Measurements from ENCODE around the gene TOMM34. TPM values are rescaled to one million over a fixed set of nuclear protein-coding genes. Genes with fewer than 3 reads are reported as not detected.
A peak's percentile ranks its signal among the peaks of the same experiment; 100 is the strongest.

The TOMM34 gene
- total RNA-seq, 1 donor from 2014 or later = 63.4 TPM

GRCh38 chr20:44936510-44936909, 23.7 kb downstream of the TOMM34 start:
- intact Hi-C loops (cut with micrococcal nuclease) = no loop called here
- no peak for DNase-seq
- Mint-ChIP-seq H3K27me3 (no peaks in the 10 kb centered on the region), H3K27ac (no peak overlapping the region), H3K4me3 (no peak overlapping the region), H3K9me3 (no peaks in the 10 kb centered on the region), H3K4me1 (peaks cover 7% of the 10 kb centered on the region), H3K36me3 (ENCODE audit: low read depth) (peaks cover 62% of the 10 kb centered on the region)

DNA sequence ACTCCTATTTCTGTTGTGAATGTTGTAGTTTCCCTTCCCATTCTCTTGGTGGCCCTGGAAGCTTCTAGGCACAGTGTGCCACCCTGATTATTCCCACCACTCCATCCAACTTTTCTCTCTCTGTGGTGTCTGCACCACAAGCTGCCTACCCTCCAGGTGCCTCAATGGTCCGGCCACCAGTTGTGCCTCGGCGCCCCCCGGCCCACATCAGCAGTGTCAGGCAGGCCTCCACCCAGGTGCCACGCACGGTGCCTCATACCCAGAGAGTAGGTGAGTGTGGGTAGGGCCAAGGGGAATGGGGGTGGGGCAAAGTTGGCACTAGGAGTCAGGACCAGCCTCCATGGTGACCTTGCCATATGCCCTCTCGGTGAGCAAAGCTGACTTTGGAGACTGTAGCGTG, 27.3 kb downstream of the TOMM34 start:
- Mint-ChIP-seq H3K27me3 (no peaks in the 10 kb centered on the region), H3K4me3 (no peak overlapping the region), H3K4me1 (no peaks in the 10 kb centered on the region), H3K9me3 (no peaks in the 10 kb centered on the region), H3K36me3 (ENCODE audit: low read depth) (peaks cover 50% of the 10 kb centered on the region), H3K27ac (no peak overlapping the region)
- DNase-seq = no peak
- intact Hi-C loops (cut with micrococcal nuclease) = no loop called here

DNA sequence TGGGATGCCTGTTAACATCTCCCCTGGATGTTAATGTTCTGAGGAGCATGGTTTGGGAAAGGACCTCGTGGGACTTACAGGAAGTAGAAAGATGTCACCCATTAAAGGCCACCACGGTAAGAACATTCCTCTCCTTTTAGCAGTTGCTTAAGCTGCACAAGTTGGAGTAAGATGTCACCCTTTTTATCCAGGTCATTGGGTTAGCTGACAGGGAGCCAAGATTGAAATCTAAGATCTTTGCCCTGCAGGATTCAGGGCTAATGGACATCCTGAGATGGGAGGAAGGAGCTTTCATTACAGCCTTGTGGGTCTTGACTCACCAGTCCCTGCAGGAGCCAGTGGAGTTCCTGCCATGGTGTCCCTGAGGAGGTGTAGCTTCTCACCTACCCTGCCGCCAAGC, 28.3 kb downstream of the TOMM34 start:
- Mint-ChIP-seq H3K4me1 (no peaks in the 10 kb centered on the region), H3K9me3 (no peaks in the 10 kb centered on the region), H3K36me3 (ENCODE audit: low read depth) (peaks cover 40% of the 10 kb centered on the region), H3K27me3 (no peaks in the 10 kb centered on the region), H3K4me3 (no peak overlapping the region), H3K27ac (no peak overlapping the region)
- DNase-seq = no peak
- intact Hi-C loops (cut with micrococcal nuclease) = no loop called here

DNA sequence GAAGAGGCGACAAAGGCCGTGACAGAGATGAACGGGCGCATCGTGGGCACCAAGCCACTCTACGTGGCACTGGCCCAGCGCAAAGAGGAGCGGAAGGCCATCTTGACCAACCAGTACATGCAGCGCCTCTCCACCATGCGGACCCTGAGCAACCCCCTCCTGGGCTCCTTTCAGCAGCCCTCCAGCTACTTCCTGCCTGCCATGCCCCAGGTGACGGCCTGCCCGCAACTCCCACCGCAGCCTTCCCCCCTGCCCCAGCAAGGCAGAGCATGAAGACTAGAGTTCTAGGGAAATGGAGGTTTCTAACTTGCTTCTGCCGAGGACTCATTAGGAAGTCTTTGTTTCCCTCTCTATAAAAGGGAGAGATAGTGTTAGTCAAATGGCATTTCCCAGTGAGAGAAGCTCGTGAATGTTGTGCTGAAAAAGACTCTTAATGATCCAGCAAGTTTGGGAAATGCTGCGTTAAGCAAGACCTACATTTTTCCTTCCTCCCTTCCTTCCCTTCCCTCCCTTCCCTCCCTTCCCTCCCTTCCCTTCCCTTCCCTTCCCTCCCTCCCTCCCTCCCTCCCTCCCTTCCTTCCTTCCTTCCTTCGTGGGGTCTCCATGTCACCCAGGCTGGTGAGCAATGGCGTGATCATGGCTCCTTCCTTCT, 29.6 kb downstream of the TOMM34 start:
- no peaks in the 10 kb centered on the region for H3K27me3 Mint-ChIP-seq
- H3K4me3 Mint-ChIP-seq = no peak overlapping the region
- H3K9me3 Mint-ChIP-seq = no peaks in the 10 kb centered on the region
- DNase-seq = no peak
- H3K36me3 Mint-ChIP-seq (ENCODE audit: low read depth) = peaks cover 34% of the 10 kb centered on the region
- no peak overlapping the region for H3K27ac Mint-ChIP-seq
- intact Hi-C loops (cut with micrococcal nuclease) = no loop called here
- H3K4me1 Mint-ChIP-seq = no peaks in the 10 kb centered on the region

GRCh38 chr20:44928595-44928994, 31.6 kb downstream of the TOMM34 start:
- no peaks in the 10 kb centered on the region for H3K27me3 Mint-ChIP-seq
- DNase-seq = no peak
- intact Hi-C loops (cut with micrococcal nuclease) = no loop called here
- H3K4me3 Mint-ChIP-seq = no peak overlapping the region
- H3K9me3 Mint-ChIP-seq = no peaks in the 10 kb centered on the region
- H3K36me3 Mint-ChIP-seq (ENCODE audit: low read depth) = peaks cover 33% of the 10 kb centered on the region
- H3K4me1 Mint-ChIP-seq = no peaks in the 10 kb centered on the region
- H3K27ac Mint-ChIP-seq = no peak overlapping the region

DNA sequence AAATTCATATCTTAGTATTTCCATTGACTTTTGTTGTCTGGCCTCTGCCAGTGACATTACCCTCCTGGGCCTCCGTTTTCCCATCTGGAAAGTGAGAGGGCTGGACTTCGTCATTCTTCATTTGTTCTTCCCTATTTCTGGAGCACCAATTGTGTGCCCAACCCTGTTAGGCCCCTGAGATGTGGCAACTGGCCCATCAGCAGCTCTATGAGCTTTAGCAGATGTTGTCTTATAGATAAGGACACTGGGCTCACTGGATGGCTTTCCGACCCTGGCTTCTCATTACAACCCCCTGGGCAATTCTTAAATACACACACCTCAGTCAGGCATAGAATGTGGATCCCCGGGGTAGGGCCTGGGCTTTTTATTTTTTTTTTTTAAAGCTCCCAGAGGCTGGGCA, 35.7 kb downstream of the TOMM34 start:
- Mint-ChIP-seq H3K27me3 (no peaks in the 10 kb centered on the region), H3K27ac (no peak overlapping the region), H3K4me3 (no peak overlapping the region), H3K4me1 (no peaks in the 10 kb centered on the region), H3K9me3 (no peaks in the 10 kb centered on the region), H3K36me3 (ENCODE audit: low read depth) (peaks cover 17% of the 10 kb centered on the region)
- no peak for DNase-seq
- intact Hi-C loops (cut with micrococcal nuclease) = no loop called here

DNA sequence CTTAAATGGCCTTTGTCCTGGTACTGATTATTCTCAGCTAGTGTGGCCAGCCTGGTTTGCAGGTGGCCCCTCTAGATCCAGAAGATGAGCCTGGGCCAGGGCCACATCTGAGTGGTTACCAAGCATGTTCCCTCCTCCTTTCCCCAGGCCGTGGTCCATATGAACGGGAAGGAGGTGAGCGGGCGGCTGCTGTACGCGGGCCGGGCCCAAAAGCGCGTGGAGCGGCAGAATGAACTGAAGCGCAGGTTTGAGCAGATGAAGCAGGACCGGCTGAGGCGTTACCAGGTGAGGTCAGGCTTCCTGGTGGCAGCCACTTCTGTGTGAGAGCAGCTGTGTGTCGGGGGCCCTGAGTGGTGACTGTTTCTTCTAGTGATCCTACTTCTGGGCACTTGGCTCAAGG, 38.8 kb downstream of the TOMM34 start:
- no peak for DNase-seq
- Mint-ChIP-seq H3K36me3 (ENCODE audit: low read depth) (peaks cover 24% of the 10 kb centered on the region), H3K27me3 (no peaks in the 10 kb centered on the region), H3K4me1 (no peaks in the 10 kb centered on the region), H3K4me3 (no peak overlapping the region), H3K27ac (no peak overlapping the region), H3K9me3 (no peaks in the 10 kb centered on the region)
- intact Hi-C loops (cut with micrococcal nuclease) = no loop called here

GRCh38 chr20:44918761-44919160, 41.4 kb downstream of the TOMM34 start:
- Mint-ChIP-seq H3K9me3 (no peaks in the 10 kb centered on the region), H3K36me3 (ENCODE audit: low read depth) (peaks cover 33% of the 10 kb centered on the region), H3K27ac (no peak overlapping the region), H3K4me1 (peaks cover 12% of the 10 kb centered on the region), H3K27me3 (no peaks in the 10 kb centered on the region), H3K4me3 (no peak overlapping the region)
- no peak for DNase-seq
- intact Hi-C loops (cut with micrococcal nuclease) = no loop called here

DNA sequence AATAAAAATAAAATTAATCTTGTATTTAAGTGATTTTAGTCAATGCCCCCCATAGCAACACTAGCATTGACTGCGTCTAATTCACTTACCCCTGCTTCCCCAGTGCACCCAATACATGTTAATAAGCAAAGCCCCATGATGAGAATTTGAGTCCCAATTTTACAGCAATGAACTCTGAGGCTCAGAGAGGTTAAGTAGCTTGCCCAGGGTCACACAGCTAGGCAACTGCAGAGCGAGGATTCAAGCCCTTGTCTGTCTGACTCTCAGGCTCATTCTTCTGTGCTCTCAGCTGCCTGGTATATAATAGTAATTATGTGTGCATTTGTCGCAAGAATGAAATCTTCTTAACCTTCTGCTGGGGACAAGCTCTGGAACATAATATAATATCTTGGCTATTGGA, 41.9 kb downstream of the TOMM34 start:
- Mint-ChIP-seq H3K36me3 (ENCODE audit: low read depth) (peaks cover 37% of the 10 kb centered on the region), H3K4me1 (peaks cover 12% of the 10 kb centered on the region), H3K9me3 (no peaks in the 10 kb centered on the region), H3K27ac (no peak overlapping the region), H3K27me3 (no peaks in the 10 kb centered on the region), H3K4me3 (no peak overlapping the region)
- DNase-seq = no peak
- intact Hi-C loops (cut with micrococcal nuclease) = no loop called here

GRCh38 chr20:44917399-44917798, 42.8 kb downstream of the TOMM34 start:
- H3K36me3 Mint-ChIP-seq (ENCODE audit: low read depth) = peaks cover 40% of the 10 kb centered on the region
- intact Hi-C loops (cut with micrococcal nuclease) = no loop called here
- H3K4me3 Mint-ChIP-seq = no peak overlapping the region
- H3K27ac Mint-ChIP-seq = no peak overlapping the region
- DNase-seq = no peak
- no peaks in the 10 kb centered on the region for H3K9me3 Mint-ChIP-seq
- no peaks in the 10 kb centered on the region for H3K27me3 Mint-ChIP-seq
- H3K4me1 Mint-ChIP-seq = peaks cover 15% of the 10 kb centered on the region

GRCh38 chr20:44916586-44916985, 43.6 kb downstream of the TOMM34 start:
- Mint-ChIP-seq H3K4me1 (peaks cover 17% of the 10 kb centered on the region), H3K4me3 (no peak overlapping the region), H3K27me3 (no peaks in the 10 kb centered on the region), H3K9me3 (no peaks in the 10 kb centered on the region), H3K36me3 (ENCODE audit: low read depth) (peaks cover 39% of the 10 kb centered on the region), H3K27ac (no peak overlapping the region)
- no peak for DNase-seq
- intact Hi-C loops (cut with micrococcal nuclease) = no loop called here

GRCh38 chr20:44914924-44915323, 45.3 kb downstream of the TOMM34 start:
- peak; percentile 67 for DNase-seq
- Mint-ChIP-seq H3K4me3 (no peak overlapping the region), H3K9me3 (no peaks in the 10 kb centered on the region), H3K36me3 (ENCODE audit: low read depth) (peaks cover 38% of the 10 kb centered on the region), H3K27ac (peak overlapping the region; percentile 66), H3K4me1 (peaks cover 26% of the 10 kb centered on the region), H3K27me3 (no peaks in the 10 kb centered on the region)
- intact Hi-C loops (cut with micrococcal nuclease) = no loop called here

DNA sequence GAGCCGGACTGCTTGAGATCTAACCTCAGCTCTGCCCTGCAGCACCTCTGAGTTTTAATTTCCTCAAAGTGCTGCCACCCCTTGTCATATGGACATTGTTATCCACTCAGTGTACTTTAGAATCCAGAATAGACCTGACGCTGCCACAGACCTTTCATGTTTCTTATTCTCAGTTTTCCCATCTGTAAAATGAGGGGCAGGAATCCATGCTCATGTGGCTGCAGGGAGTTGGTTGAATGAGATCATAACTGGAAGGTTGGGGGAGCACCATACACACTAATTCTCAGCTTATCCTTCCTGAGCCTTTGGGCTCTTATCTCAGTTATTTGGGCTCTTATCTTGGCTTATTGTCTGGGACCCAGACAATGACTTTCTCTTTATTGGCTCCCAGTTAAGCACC, 48.0 kb downstream of the TOMM34 start:
- intact Hi-C loops (cut with micrococcal nuclease) = no loop called here
- no peaks in the 10 kb centered on the region for H3K27me3 Mint-ChIP-seq
- peaks cover 37% of the 10 kb centered on the region for H3K4me1 Mint-ChIP-seq
- H3K4me3 Mint-ChIP-seq = no peak overlapping the region
- no peak overlapping the region for H3K27ac Mint-ChIP-seq
- DNase-seq = no peak
- H3K36me3 Mint-ChIP-seq (ENCODE audit: low read depth) = peaks cover 50% of the 10 kb centered on the region
- H3K9me3 Mint-ChIP-seq = no peaks in the 10 kb centered on the region

GRCh38 chr20:44911264-44911921, 48.8 kb downstream of the TOMM34 start:
- peak overlapping the region; percentile 66 for H3K4me3 Mint-ChIP-seq
- no peaks in the 10 kb centered on the region for H3K27me3 Mint-ChIP-seq
- peak overlapping the region; percentile 48 for H3K27ac Mint-ChIP-seq
- no peaks in the 10 kb centered on the region for H3K9me3 Mint-ChIP-seq
- peak; percentile 87 for DNase-seq
- H3K36me3 Mint-ChIP-seq (ENCODE audit: low read depth) = peaks cover 48% of the 10 kb centered on the region
- peaks cover 37% of the 10 kb centered on the region for H3K4me1 Mint-ChIP-seq
- intact Hi-C loops (cut with micrococcal nuclease) = loop anchor here (2.0 kb wide), 1 partner anchor 55 kb away; the partner anchor contains the start of gene STK4

Data from activated CD4-positive, alpha-beta T cell treated with anti-CD3 and anti-CD28 coated beads, Interleukin-2, amount 10 ng/mL, durations not matched to agents 24 days and 14 days (primary cell).